Globus pallidus (tissue), 1 donor: ENCODE measurements around the gene ARHGAP20.

Experiments
- DNase-seq: peaks from one replicate; pipeline ENCODE4 v3.0.0-alpha.2; 2015; ENCODE audit warnings: low spot score

Gene ARHGAP20

DNA sequence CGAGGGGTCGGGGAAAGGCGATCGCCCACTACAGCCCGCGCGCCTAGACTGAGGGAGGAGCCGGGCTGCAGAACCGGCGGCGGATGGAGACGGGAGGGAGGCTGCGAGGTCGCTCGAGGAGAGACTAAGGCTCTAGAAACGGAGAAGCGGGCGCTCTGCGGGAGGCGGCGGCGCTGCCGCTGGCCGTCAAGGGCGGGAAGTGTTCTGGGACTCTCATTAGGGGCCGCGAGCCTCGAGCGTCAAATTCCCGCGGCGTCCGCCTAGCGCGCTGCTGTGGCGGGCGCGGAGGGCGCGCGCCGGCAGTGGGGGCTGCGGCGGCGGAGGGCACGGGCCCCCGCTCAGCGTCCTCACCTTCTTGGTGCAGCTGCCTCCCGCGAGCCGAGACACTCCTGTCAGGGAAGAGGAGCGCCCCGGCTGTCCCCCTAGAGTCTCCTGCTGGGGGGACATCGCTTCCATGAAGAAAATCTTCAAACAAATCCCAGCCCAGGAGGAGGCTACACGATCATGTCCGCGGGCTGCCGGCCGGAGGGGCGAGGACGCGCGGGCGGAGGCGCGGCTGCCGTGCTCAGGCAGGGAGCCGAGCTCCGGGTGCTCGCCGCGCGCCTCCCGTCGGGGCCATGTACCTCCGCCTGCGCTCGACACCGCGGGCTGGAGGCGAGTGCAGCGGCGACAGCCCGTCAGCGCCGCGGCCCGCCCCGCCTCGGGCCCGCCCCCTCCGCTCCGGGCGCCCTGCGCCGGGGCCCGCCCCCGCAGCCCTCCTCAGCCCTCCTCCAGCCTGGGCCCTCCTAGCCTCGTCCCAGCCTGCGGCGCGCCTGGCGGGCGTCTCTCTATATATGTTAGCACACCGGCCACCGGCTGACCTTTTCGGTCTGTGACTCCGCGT lies at the start of gene ARHGAP20:
TSS of gene ARHGAP20 (minus strand) at position 662 of the 883 bp plus-strand sequence. CDS start at position 456, 206 bp downstream.
- peak; percentile 43 for DNase-seq

GRCh38 chr11:110761991-110762390 lies 49.8 kb upstream of the ARHGAP20 start:
- no peak for DNase-seq

DNA sequence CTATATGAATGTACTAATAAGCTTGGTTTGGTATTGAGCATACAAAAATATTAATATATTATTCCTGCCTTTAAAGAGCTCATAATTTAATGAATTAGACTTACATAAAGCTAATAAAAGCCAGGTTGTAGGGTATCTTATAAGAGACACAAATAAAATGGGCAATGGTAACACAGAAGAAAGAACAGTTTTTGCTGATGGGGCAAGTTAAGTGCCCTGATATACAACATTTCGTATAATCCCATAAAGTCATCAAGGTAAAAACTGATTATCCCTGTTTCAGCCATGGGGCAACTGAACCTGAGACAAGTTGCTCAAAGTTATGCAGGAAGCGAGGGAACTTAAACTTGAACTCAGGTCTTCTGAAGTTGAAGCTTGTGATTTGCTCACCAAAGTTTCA lies 48.9 kb upstream of the ARHGAP20 start:
- no peak for DNase-seq

GRCh38 chr11:110759972-110760381 lies 47.7 kb upstream of the ARHGAP20 start:
- DNase-seq: no peak

GRCh38 chr11:110757962-110758755 lies 45.9 kb upstream of the ARHGAP20 start:
- no peak for DNase-seq

- DNase-seq: no peak
Observed at GRCh38 chr11:110757066-110757465, 44.8 kb upstream of the ARHGAP20 start.

- no peak for DNase-seq
Observed at GRCh38 chr11:110755941-110756340, 43.7 kb upstream of the ARHGAP20 start.

DNA sequence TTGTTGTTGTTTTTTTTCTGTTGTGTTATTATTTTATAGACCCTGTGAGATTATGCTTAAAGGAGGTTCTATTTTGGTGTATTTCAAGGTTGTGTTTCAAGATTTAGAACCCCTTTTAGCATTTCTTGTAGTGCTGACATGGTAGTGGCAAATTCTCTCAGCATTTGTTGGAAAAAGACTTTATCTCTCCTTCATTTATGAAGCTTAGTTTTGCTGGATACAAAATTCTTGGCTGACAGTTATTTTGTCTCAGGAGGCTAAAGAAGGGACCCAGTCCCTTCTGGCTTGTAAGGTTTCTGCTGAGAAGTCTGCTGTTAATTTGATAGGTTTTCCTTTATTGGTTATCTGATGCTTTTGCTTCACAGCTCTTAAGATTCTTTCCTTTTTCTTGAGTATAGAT lies 40.7 kb upstream of the ARHGAP20 start:
- DNase-seq: no peak

DNA sequence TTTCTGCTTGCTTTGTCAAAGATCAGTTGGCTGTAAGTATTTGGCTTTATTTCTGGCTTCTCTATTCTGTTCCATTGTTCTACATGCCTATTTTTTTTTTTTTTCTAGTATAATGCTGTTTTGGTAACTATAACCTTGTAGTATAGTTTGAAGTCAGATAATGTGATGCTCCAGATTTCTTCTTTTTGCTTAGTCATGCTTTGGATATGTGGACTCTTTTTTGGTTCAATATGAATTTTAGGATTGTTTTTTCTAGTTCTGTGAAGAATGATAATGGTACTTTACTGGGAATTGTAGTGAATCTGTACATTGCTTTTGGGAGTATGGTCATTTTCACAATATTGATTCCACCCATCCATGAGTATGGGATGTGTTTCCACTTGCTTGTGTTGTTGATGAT lies 37.9 kb upstream of the ARHGAP20 start:
- no peak for DNase-seq

DNA sequence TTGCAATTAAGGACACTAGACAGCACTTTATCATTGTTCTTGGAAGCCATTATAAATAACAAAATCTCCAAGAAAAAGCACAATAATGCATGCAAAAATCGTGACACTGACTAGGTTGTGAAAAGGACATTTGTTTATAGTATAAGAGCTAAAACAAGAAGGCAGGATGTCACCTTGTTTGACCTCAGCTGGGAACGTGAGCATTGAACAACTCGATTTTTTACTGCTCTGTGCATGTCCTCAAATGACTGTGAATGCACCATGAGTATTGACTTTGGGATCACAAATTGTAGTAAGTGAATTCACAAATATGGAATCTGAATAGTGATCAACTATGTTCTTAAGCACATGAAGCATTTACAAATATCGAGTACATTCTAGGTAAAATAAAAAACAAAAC lies 35.3 kb upstream of the ARHGAP20 start:
- no peak for DNase-seq

DNA sequence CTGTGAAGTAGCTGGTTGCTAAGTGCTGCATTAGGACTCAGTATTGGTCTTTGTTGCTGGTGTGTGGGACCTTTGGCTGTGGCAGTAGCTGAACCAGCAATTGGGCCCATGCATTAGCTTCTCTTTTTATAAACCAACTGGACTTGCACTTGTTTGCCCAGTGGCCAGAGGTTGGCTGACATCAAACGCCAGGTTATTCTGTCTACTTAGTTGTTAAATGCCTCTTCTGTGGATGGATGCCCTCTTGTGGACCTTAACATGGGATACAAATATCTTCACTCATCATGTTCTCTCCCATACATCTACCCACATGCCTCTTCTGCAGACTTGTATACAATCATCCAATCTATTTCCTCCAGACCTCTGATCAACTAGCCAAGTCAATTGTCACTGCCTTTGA lies 26.4 kb upstream of the ARHGAP20 start:
- DNase-seq: no peak

GRCh38 chr11:110737593-110737992 lies 25.4 kb upstream of the ARHGAP20 start:
- no peak for DNase-seq

DNA sequence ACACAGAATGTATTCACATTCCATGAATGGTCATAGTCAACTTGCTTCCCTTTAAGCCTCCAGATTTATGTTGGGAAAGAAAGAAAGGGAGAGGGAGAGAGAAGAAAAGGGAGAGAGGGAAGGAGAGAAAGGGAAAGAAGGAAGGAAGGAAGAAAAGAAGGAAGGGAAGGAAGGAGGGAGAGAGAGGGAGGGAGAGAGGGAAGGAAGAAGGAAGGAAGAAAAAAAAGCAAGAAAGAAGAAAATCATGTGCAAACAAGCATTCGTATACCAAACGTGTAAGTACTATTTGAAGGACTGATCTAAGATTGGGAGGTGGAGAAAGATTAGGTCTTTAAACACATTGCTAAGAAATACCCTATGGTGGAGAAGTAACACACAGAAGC lies 23.9 kb upstream of the ARHGAP20 start:
- no peak for DNase-seq

DNA sequence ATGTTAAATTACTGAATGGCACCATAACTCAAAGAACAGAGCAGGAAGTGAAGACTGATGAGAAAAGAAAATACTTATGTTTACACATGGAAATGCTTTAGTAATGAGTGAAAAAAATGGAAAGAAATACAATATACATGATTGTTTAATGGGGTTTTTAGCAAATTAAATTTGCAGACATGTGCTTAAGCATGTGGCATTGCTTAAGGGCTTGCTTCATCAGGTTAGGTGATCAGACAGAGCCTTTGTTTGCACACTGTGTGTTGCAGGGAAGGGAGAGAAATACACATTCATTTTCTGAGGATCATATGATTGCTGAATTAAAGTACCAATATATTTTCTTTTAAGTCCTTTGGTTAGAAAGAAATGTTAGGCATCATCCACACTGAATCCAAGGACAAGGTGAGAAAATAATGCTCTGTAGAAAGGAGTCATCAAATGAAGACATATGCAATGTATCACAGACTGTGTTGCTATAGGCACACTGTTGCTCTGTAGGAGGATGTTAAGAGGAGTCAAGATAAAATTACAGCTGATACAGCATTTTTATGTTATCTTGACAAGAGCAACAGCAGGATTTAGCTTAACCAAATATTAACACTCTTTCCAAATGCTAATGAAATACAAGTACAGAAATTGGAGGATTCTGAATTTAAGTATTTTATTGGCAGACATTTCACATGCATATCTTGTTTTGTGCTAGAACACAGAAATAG lies 23.4 kb upstream of the ARHGAP20 start:
- DNase-seq: no peak

GRCh38 chr11:110734790-110735189 lies 22.6 kb upstream of the ARHGAP20 start:
- no peak for DNase-seq

GRCh38 chr11:110730773-110731172 lies 18.5 kb upstream of the ARHGAP20 start:
- no peak for DNase-seq

DNA sequence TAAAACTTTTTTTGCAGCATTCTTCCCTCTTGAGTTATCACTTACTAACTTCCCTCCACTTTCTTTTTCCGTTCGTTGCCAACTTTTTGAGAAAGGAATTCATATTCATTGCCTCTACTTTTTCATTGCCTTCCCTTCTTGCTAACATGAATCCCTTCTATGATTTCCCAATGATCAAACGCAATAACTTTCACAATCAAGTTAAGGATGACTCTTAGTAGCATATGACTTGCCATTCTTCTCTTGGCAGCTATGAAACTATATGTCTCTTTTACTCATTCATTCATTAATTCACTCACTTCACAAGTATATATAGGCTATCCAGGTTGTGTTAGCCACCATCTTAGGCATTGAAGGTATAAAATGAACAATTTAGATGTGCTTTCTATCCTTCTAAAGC lies 16.6 kb upstream of the ARHGAP20 start:
- DNase-seq: no peak

DNA sequence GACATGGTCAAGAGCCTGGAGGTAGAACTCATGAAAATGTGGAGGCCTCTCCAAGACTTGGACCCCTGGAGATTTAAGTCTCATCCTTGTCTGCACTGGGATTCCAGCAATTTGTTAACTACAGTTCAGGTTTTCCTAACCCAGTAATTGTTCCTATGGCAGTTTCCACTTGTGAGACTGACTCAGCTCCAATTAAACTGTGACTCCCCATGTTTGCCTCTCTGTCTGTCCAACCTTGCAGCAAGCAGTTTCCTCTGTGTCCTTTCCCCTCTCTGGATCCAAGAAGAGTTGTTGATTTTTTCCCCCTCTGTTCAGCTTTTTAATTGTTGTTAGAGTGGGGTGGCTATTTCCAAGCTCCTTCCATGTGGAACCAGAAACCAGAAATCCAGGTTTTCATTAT lies 16.2 kb upstream of the ARHGAP20 start:
- DNase-seq: no peak

DNA sequence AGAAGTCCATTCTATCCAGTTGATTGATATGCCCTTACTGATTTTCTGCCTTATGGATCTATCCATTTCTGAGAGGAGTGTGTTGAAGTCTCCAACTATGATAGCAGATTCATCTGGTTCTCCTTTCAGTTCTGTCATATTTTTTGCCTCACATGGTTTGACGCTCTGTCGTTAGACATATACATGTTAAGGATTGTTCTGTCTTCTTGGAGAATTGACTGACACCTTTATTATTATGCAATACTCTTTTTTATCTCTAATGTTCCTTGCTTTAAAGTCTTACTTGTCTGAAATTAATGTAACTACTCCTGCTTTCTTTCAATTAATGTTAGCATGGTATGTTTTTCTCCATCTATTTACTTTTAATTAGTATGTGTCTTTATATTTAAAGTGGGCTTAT lies 12.1 kb upstream of the ARHGAP20 start:
- DNase-seq: no peak

DNA sequence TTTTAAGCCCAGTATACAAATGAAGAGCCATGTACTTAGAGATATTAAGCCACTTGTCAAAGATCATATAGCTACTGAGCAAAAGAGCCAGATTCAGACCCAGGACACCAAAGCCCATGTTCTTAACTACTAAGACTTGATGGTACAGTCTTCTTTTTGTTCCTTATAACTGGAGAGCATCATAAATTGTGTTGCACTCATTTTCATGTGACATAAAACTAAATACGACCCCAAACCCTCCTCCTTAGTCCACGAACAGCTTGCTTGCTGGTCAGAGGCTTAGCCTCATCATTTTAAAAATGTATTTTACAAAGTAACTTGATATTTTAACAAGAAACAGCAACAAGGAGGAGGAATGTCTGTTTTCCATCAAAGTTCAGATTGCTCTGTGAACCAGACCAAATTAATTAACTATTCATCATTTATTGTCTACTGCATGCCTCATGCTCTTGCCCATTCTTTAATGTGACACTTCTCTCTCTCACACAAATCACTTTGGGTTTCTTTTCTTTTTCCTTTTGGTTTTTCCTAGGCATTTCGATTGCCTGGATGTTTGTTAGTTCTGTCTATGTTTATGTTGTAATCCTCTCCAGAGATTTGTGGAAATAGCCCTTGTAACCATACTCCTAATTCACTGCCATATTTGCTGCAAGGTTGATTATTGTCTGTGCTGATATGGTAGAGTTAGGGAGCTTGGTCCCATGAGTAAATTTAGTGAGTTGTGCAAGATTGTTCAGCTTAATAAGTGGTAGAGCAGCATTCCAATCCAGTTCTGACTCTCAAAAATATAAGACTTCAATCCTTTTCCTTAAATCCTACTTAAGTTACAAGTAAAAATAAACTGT lies 8.4 kb upstream of the ARHGAP20 start:
- DNase-seq: no peak

DNA sequence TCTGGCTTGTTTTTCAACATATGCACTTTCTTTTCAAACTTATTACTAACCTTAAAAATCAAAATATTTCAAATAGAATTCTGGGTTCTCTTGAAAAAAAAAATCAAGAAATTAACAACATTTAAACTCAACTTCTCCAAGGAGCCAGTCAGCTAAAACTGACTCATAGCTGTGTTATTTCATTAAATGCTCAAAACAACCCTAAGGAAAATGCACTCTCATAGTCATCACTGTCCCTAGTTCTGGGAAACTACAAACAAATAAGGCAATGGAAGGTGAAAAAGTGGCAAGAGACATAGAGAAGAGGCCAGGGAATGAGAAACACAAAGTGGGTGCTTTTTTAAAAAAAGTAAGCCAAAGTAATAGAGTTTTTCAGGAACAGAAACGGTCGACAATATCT lies 4.1 kb upstream of the ARHGAP20 start:
- DNase-seq: no peak

- DNase-seq: no peak
Observed at GRCh38 chr11:110715541-110715940, 3.3 kb upstream of the ARHGAP20 start.
